HG03159 (cell line): Measurements from ENCODE around the gene CTIF.

Experiments used
- ATAC-seq: cut with Tn5 transposase; IDR thresholded peaks from one replicate; pipeline ENCODE4 v1.9.1; 2021; ENCODE audit warnings: mild to moderate bottlenecking, moderate library complexity; ENCODE audit not compliant: unreplicated experiment

CTIF gene

DNA sequence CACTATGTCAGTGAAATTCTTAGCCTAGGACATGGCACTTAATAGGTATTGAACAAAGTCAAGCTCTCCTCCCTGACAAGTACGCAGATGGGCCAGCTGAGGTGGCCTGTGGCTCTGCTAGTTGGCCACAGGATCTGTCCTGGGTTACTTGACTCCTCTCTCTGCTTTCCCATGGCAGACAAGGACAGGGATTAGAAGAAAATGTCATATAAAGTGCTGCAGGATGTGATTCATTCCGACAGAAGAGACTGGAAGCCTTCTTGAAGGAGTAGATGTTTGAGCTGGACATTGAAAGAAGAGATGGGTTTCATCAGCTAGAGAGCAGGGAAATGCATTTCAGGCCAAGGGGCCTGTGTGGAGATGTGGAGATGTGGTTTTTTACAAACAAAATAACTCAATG is 365.3 kb downstream of the CTIF start:
- ATAC-seq = no peak

DNA sequence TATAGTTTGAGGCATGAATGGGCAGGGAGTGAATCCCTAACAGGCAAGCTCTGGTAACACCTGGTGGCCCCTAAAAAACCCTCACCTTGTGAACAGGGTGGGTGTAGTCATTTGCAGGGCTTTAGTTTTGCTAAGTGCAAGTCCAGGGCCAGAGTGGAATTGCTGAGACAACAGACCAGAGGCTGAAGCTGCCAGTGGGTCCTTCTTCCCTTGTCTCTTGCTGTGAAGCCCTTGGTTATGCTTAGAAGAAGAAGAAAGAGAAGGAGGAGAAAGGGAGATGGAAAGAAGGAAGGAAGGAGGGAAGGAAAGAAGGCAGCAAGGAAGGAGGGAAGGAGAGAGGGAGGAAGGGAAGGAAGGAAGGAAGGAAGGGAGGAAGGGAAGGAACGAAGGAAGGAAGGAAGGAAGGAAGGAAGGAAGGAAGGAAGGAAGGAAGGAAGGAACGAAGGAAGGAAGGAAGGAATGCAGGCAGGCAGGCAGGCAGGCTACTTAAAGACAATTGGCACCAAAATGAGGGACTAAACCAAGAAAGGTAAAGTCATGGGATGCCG is 366.1 kb downstream of the CTIF start:
- no peak for ATAC-seq

DNA sequence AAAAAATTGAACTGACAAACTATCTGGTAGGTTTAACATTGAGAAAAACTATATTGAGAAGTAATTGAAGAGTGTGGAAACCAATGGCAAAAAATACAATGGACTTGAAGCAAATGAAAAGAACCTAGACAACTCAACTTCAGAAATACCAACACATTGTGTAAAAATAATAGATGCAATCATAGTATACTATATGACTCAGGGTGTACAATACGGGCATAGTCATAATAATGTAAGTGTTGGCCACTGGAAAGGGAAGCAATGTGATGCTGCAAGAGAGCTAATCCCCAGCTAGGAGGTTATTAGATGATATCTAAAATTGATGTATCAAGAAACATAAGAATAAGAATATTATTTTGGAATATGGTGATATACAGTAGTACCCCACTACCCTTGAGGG is 366.7 kb downstream of the CTIF start:
- no peak for ATAC-seq

DNA sequence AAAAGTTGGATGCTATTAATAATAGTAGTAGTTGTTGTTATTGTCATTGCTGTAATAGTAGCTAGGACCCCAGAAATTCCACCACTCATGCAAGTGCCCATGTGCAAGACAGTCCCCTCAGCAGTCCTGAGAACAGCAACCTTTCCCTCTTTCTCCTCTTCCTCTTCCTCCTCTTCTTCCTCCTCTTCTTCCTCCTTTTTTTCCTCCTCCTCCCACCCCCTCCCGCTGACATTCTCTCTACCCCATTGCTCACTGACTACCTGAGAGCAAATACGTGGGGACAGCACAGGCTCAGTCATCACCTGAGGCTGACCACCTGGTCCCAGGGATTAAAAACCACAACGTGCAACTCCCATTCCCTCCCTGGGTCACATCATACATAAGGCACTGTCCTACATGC is 370.1 kb downstream of the CTIF start:
- ATAC-seq = no peak

DNA sequence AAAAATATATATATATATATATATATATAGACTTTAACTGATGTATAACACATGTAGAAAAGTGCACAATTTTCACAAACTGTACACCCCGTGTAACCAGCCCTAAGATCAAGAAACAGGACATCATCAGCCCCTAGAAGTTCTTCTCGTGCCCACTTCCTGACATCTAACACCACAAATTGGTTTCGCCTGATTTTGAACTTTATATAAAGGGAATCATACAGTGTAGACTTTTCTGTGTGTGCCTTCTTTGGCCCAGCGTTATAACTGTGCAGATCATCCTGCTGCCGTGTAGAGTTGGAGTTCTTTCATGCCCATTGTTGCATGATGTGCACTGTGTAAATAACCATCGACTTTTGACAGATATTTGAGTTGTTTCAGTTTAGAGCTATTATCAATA is 370.9 kb downstream of the CTIF start:
- ATAC-seq = no peak

DNA sequence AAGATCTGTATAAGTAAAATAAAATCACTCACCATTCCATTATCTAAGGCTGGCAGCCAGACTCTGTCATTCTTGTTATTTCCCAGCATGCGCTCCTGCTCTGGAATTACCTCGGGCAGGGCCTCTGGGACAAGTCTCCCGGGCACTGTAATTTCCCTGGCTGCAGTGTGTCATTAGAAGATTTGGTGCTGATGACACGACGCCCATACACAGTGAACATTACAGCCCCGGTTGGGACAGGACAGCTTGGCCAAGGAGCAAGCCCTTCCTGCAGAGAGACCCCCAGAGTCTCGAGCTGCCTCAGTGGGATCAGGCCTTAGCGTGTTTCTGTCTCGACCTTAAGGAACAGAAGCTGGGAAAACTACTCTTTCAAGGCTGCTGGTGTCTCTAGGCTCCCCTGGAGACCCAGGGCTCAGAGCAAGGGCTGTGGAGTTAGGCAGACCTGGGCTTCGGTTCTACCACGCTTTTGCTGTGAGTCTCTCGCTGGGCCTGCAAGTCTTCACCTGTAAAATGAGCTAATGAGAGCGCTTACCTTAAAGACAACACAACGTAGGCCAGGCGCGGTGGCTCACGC is 372.2 kb downstream of the CTIF start:
- ATAC-seq = no peak
